Epithelial cell of proximal tubule (primary cell): ENCODE results near the gene EXOC7. TPM values are rescaled to one million over a fixed set of nuclear protein-coding genes. Genes with fewer than 3 reads are reported as not detected.
"Not testable (repeated sequence)": the region's sequence is repeated elsewhere in the genome, so short reads cannot be mapped to it uniquely, and the experiment has no call there.

Experiments
- DNase-seq: peaks from one replicate; pipeline ENCODE4 v3.0.0-alpha.2; 2011; ENCODE audit warnings: low read depth
- H3K4me3 ChIP-seq: 2 replicates; pipeline ENCODE4 v1.5.1; 2011; ENCODE audit warnings: low read depth, mild to moderate bottlenecking, low read length
- CTCF ChIP-seq: conservative IDR thresholded peaks from 2 replicates; pipeline ENCODE4 v1.5.1; 2012; ENCODE audit warnings: low read depth, mild to moderate bottlenecking, low read length
- total RNA-seq: library from RNA; depleted of rRNA; stranded (reverse); fragments of >200 nt; gene quantifications from 2 replicates; pipeline ENCODE4 v1.2.3, GENCODE V29; 2015

The EXOC7 gene
- total RNA-seq, 1 donor from 2014 or later, result 39.6 TPM

- H3K4me3 ChIP-seq, result no peak overlapping the region
- no peak for TF ChIP-seq CTCF
- no peak for DNase-seq
Observed at GRCh38 chr17:76049836-76050537, 53.6 kb downstream of the EXOC7 start.

- TF ChIP-seq CTCF, result no peak
- no peak for DNase-seq
- no peak overlapping the region for H3K4me3 ChIP-seq
Observed at GRCh38 chr17:76049239-76049638, 54.3 kb downstream of the EXOC7 start.

- no peak for DNase-seq
- no peak for TF ChIP-seq CTCF
- no peak overlapping the region for H3K4me3 ChIP-seq
Observed at GRCh38 chr17:76048711-76049110, 54.9 kb downstream of the EXOC7 start.

GRCh38 chr17:76048025-76048605 lies 55.5 kb downstream of the EXOC7 start:
- no peak for DNase-seq
- no peak overlapping the region for H3K4me3 ChIP-seq
- no peak for TF ChIP-seq CTCF

GRCh38 chr17:76046064-76046463 lies 57.5 kb downstream of the EXOC7 start:
- H3K4me3 ChIP-seq, result no peak overlapping the region
- TF ChIP-seq CTCF, result no peak
- no peak for DNase-seq

- H3K4me3 ChIP-seq, DNase-seq: not testable (repeated sequence)
Observed at GRCh38 chr17:76044475-76045007, 59.0 kb downstream of the EXOC7 start.

GRCh38 chr17:76042868-76043267 lies 60.7 kb downstream of the EXOC7 start:
- not testable (repeated sequence) for DNase-seq, H3K4me3 ChIP-seq

- no peak overlapping the region for H3K4me3 ChIP-seq
- TF ChIP-seq CTCF, result no peak
- DNase-seq, result no peak
Observed at GRCh38 chr17:76040376-76040775, 63.2 kb downstream of the EXOC7 start.
